HepG2 (cell line): Measurements from ENCODE around the gene PTPRD. TPM values are rescaled to one million over a fixed set of nuclear protein-coding genes. Genes with fewer than 3 reads are reported as not detected.

ENCODE experiments used
- ATAC-seq: fragments of 200-7000 bp; cut with Tn5 transposase; 3 replicates; pipeline ENCODE4 v1.9.1; 2020; ENCODE audit warnings: mild to moderate bottlenecking, moderate library complexity
- BruUV-seq: library from RNA; stranded (reverse); fragments of 400-500 nt; replicated peaks from 2 replicates; lab custom pipeline; 2021; lab: Mats Ljungman, UMichigan
- CTCF ChIA-PET: fragments of 300-600 bp; formaldehyde crosslinking; extraction: SDS; loops from one replicate; lab custom pipeline; 2021; ENCODE audit warnings: low total read pairs, inconsistent platforms, low intra/inter-chr PET ratio; lab: Yijun Ruan, JAX
- POLR2A ChIA-PET: fragments of 350-600 bp; sonication (Branson Sonifier 250); formaldehyde crosslinking; loops from one replicate; lab custom pipeline; 2020; ENCODE audit warnings: antibody characterized with exemption, inconsistent platforms; lab: Yijun Ruan, JAX
- DNase-seq: peaks from one replicate; pipeline ENCODE4 v3.0.0-alpha.2; 2015; ENCODE audit warnings: low spot score
- FAIRE-seq: peaks from 3 replicates; lab custom pipeline; 2011; peaks lifted over from hg19 to GRCh38; lab: Jason Lieb, UNC
- H2AFZ ChIP-seq: one replicate; pipeline ENCODE4 v1.6.1; 2011; ENCODE audit warnings: low read length, inconsistent platforms
- H3K27ac ChIP-seq: fragments of 300-600 bp; 3 replicates; pipeline ENCODE4 v1.8.0; 2011; ENCODE audit warnings: mixed run types, mild to moderate bottlenecking, mixed read lengths, low read length, inconsistent platforms; ENCODE audit not compliant: insufficient read depth; ENCODE audit errors: extremely low read length
- H3K27me3 ChIP-seq, 2 experiments: fragments of 200-600 bp in 1 of 2; 2 replicates in 1 of 2; 3 replicates in 1 of 2; pipeline versions ENCODE4 v1.6.0 to v1.8.0; 2011; ENCODE audit warnings: low read length in 2 of 2, mild to moderate bottlenecking in 2 of 2, moderate library complexity in 2 of 2, inconsistent platforms in 1 of 2; ENCODE audit not compliant: insufficient read depth in 2 of 2, control insufficient read depth in 1 of 2
- H3K36me3 ChIP-seq, 2 experiments: fragments of 200-600 bp in 1 of 2; replicated peaks in 1 of 2; 2 replicates in 1 of 2; 3 replicates in 1 of 2; pipeline versions ENCODE4 v1.5.1 to v1.8.0; 2011; ENCODE audit warnings: low read length in 2 of 2, inconsistent platforms in 1 of 2; ENCODE audit not compliant: insufficient read depth in 2 of 2, control insufficient read depth in 1 of 2
- H3K4me1 ChIP-seq: 2 replicates; pipeline ENCODE4 v1.5.1; 2012; ENCODE audit warnings: low read length, inconsistent platforms; ENCODE audit not compliant: insufficient read depth
- H3K4me2 ChIP-seq: 2 replicates; pipeline ENCODE4 v1.6.0; 2011; ENCODE audit warnings: low read depth, low read length, inconsistent platforms
- H3K4me3 ChIP-seq, 3 experiments: fragments of 200-600 bp in 1 of 3; sonication (generic), shearing (Covaris generic) in 1 of 3; replicated peaks in 1 of 3; 2 replicates each; pipeline ENCODE4 v1.5.1; 2011 to 2016; ENCODE audit warnings: low read length in 3 of 3, inconsistent platforms in 2 of 3, low read depth in 2 of 3, mild to moderate bottlenecking in 2 of 3, control low read depth in 1 of 3, mixed read lengths in 1 of 3; ENCODE audit not compliant: insufficient read depth in 1 of 3
- H3K79me2 ChIP-seq: one replicate; pipeline ENCODE4 v1.6.1; 2011; ENCODE audit warnings: low read length, inconsistent platforms; ENCODE audit not compliant: insufficient read depth
- H3K9ac ChIP-seq: 2 replicates; pipeline ENCODE4 v1.6.0; 2011; ENCODE audit warnings: mild to moderate bottlenecking, low read depth, low read length, inconsistent platforms; ENCODE audit not compliant: insufficient read depth
- H3K9me3 ChIP-seq: 2 replicates; pipeline ENCODE4 v1.5.1; 2012; ENCODE audit warnings: mild to moderate bottlenecking, low read length
- H4K20me1 ChIP-seq: 2 replicates; pipeline ENCODE4 v1.6.0; 2011; ENCODE audit warnings: inconsistent platforms, mild to moderate bottlenecking, low read length, moderate library complexity; ENCODE audit not compliant: insufficient read depth
- ARID4A ChIP-seq: sonication (generic); formaldehyde crosslinking; IDR thresholded peaks from 2 replicates; pipeline ENCODE4 v1.5.0; 2020; ENCODE audit warnings: mild to moderate bottlenecking, missing genetic modification reagents, borderline replicate concordance
- ARID5B ChIP-seq: IDR thresholded peaks from 2 replicates; pipeline ENCODE4 v1.4.0; 2020; ENCODE audit warnings: mild to moderate bottlenecking, missing genetic modification reagents
- BRD4 ChIP-seq: sonication (generic); formaldehyde crosslinking; IDR thresholded peaks from 2 replicates; pipeline ENCODE4 v1.4.0; 2020; ENCODE audit warnings: missing genetic modification reagents
- ELF1 ChIP-seq: sonication (generic); formaldehyde crosslinking; IDR thresholded peaks from 2 replicates; pipeline ENCODE4 v1.4.0; 2020; ENCODE audit warnings: missing genetic modification reagents
- MYC ChIP-seq: sonication (generic); formaldehyde crosslinking; IDR thresholded peaks from 2 replicates; pipeline ENCODE4 v1.9.0; 2021; ENCODE audit warnings: missing genetic modification reagents, borderline replicate concordance
- SMARCC2 ChIP-seq: fragments of 450-650 bp; IDR thresholded peaks from 2 replicates; pipeline ENCODE4 v1.6.1; 2017; ENCODE audit warnings: antibody characterized with exemption, mild to moderate bottlenecking
- SRSF1 ChIP-seq: fragments of 200-400 bp; formaldehyde crosslinking; optimal IDR thresholded peaks from 2 replicates; pipeline ENCODE3; 2017; ENCODE audit warnings: mild to moderate bottlenecking, low read depth, low read length, moderate library complexity
- ZNF296 ChIP-seq: sonication (generic); formaldehyde crosslinking; conservative IDR thresholded peaks from 2 replicates; pipeline ENCODE4 v1.5.0; 2020; ENCODE audit warnings: mild to moderate bottlenecking, missing genetic modification reagents
- ZNF598 ChIP-seq: sonication (generic); formaldehyde crosslinking; IDR thresholded peaks from 2 replicates; pipeline ENCODE4 v1.5.1; 2020; ENCODE audit warnings: mild to moderate bottlenecking, missing genetic modification reagents, borderline replicate concordance
- ZNF709 ChIP-seq: sonication (generic); formaldehyde crosslinking; IDR thresholded peaks from 2 replicates; pipeline ENCODE4 v1.5.0; 2020; ENCODE audit warnings: mild to moderate bottlenecking, missing genetic modification reagents
- ZSCAN9 ChIP-seq: IDR thresholded peaks from 2 replicates; pipeline ENCODE4 v1.6.1; 2016; ENCODE audit warnings: borderline replicate concordance
- WGBS: methylation state at CpG from one replicate; pipeline ENCODE4 v1.1.6; 2017; ENCODE audit warnings: low lambda C conversion rate; 5-methylcytosine and 5-hydroxymethylcytosine counted together
- in situ Hi-C: cut with HindIII; loops from 2 replicates; pipeline ENCODE4 v1.10.0; 2017; ENCODE audit warnings: low pct_unique_long_range_greater_than_20kb; ENCODE audit not compliant: extremely low pct_ligation_motif_present
- intact Hi-C: fragments of 100-400 bp; cut with micrococcal nuclease; formaldehyde crosslinking; loops from one replicate; pipeline ENCODE4 v1.10.0; 2022; ENCODE audit not compliant: unreplicated experiment
- polyA plus RNA-seq, 8 experiments: library from polyadenylated mRNA; depleted of rRNA in 3 of 8; stranded (reverse) in 7 of 8; unstranded in 1 of 8; fragments of >200 nt; fragmentation: Illumina TruSeq in 4 of 8; extraction: Trizol in 4 of 8; gene quantifications; 2 replicates each; pipeline versions ENCODE4 v1.2.1 to v1.2.3, GENCODE V29; 2011 to 2016; ENCODE audit warnings: low read depth in 4 of 8, missing spikeins in 1 of 8, mixed read lengths in 1 of 8; ENCODE audit not compliant: insufficient read depth in 1 of 8
- total RNA-seq, 5 experiments: library from RNA; depleted of rRNA; stranded (reverse); fragments of >200 nt; fragmentation: Illumina TruSeq; extraction: Trizol; gene quantifications; 2 replicates each; pipeline ENCODE4 v1.2.3, GENCODE V29; 2016; ENCODE audit warnings: low read depth in 1 of 5

PTPRD gene
- total and polyA plus RNA-seq, 2 of the 13 experiments (the other 11 are each of a cell fraction or from before 2014, with no cell fraction given), result 0.05 TPM; not detected in 1

GRCh38 chr9:9395539-9395938, 1217.3 kb downstream of the PTPRD start:
- ATAC-seq (no peak), FAIRE-seq (no peak), DNase-seq (no peak)
- H3K79me2 ChIP-seq, result no peaks in the 10 kb centered on the region
- CTCF ChIA-PET, result no interaction called here
- H3K27ac ChIP-seq, result no peak overlapping the region
- H3K27me3 ChIP-seq, result no peaks in the 10 kb centered on the region
- H3K4me3 ChIP-seq, result no peak overlapping the region
- POLR2A ChIA-PET, result no interaction called here
- intact Hi-C loops (no loop called here), in situ Hi-C loops (no loop called here)
- TF ChIP-seq SMARCC2 (no peak), ZNF598 (CRISPR knock-in tag) (no peak), MYC (no peak), ZNF709 (no peak)
- H3K9ac ChIP-seq, result no peak overlapping the region
- H3K9me3 ChIP-seq, result peaks cover 49% of the 10 kb centered on the region
- WGBS, result under 1% methylated on average over 5 of the region's 5 CpGs
- H2AFZ ChIP-seq, result no peak overlapping the region
- H4K20me1 ChIP-seq, result no peaks in the 10 kb centered on the region
- BruUV-seq, result no TSS peak
- H3K4me1 ChIP-seq, result no peaks in the 10 kb centered on the region
- H3K36me3 ChIP-seq, result no peaks in the 10 kb centered on the region
- H3K4me2 ChIP-seq, result no peak overlapping the region

- CTCF ChIA-PET, result no interaction called here
- ATAC-seq (no peak), FAIRE-seq (no peak), DNase-seq (no peak)
- no peaks in the 10 kb centered on the region for H3K36me3 ChIP-seq
- 29% methylated on average over 3 of the region's 3 CpGs for WGBS
- no TSS peak for BruUV-seq
- H3K9me3 ChIP-seq, result peaks cover 50% of the 10 kb centered on the region
- H3K9ac ChIP-seq, result no peak overlapping the region
- H2AFZ ChIP-seq, result no peak overlapping the region
- no peaks in the 10 kb centered on the region for H3K4me1 ChIP-seq
- no peaks in the 10 kb centered on the region for H3K79me2 ChIP-seq
- no peak overlapping the region for H3K4me3 ChIP-seq
- no peaks in the 10 kb centered on the region for H3K27me3 ChIP-seq
- POLR2A ChIA-PET, result no interaction called here
- H3K27ac ChIP-seq, result no peak overlapping the region
- in situ Hi-C loops (no loop called here), intact Hi-C loops (no loop called here)
- H4K20me1 ChIP-seq, result no peaks in the 10 kb centered on the region
- no peak overlapping the region for H3K4me2 ChIP-seq
- TF ChIP-seq SRSF1 (no peak), ARID5B (no peak), ARID4A (CRISPR knock-in tag) (no peak), ZNF296 (CRISPR knock-in tag) (no peak), BRD4 (CRISPR knock-in tag) (no peak), ZSCAN9 (no peak), ELF1 (CRISPR knock-in tag) (no peak)
These were observed 1220.0 kb downstream of the PTPRD start for GRCh38 chr9:9392755-9393154.
